GM19324 (cell line): ENCODE results near the gene FARSA.
A peak's percentile ranks its signal among the peaks of the same experiment; 100 is the strongest.
"Not testable (repeated sequence)": the region's sequence is repeated elsewhere in the genome, so short reads cannot be mapped to it uniquely, and the experiment has no call there.

Experiments used
- ATAC-seq: cut with Tn5 transposase; IDR thresholded peaks from one replicate; pipeline ENCODE4 v1.9.1; 2021; ENCODE audit warnings: mild to moderate bottlenecking, moderate library complexity; ENCODE audit not compliant: unreplicated experiment, low FRiP score

The FARSA gene

DNA sequence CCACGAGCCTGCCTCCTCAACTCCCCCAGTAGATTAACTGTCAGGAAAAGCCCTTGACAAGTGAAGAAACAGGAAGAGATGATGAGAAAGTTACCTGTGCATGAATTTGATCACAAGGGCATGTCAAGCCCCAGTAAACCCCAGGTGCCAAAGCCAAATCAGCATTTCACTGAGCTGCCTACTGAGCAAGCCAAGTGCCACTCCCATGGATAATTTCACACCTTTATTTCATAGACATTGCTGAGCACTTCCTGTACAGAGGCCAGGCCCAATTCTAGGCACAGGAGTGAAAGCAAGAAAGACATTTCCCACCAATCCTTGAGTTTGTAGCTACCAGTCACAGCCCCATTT is 21.1 kb upstream of the FARSA start:
- ATAC-seq, result no peak

DNA sequence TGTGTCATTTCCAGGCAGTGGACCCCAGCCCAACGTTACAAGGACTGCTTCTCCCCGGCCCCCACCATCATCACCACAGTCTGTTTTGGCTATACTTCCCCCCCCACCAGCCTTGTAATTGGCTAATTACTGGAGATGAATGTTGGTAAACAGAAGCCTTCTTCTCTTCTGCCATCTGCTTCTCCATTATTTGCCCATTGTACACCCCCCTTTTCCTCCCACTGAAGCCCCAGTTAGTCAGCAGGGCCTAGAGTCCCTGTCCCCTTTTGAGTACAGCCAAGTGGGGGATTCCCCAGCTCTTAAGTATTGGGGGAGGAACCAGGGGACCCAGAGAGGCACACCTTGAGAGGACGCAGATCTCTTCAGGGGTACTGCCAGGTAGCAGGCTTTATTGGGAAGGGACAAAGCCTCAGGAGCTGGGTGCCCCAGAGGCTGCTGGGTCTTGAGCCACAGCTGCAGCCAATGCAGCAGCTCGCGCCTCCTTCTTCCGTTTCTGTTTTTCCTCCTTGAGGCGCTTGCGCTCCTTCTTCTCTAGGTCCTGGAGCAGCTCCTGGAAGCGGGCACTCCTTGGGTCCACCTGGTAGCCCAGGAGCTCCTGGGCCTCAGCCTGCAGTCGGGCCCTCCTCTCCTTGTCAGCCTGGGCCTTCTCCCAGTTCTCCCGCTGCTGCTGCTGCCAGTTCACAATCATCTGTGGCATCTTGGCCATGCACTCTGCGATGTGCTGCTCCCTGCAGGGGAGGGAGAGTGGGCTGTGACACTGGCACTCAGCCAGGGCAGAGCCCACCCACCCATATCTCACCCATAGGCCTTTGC is 20.5 kb upstream of the FARSA start:
- no peak for ATAC-seq

- no peak for ATAC-seq
These were observed 19.8 kb upstream of the FARSA start for GRCh38 chr19:12953138-12953798.

- ATAC-seq, result no peak
These were observed 19.1 kb upstream of the FARSA start for GRCh38 chr19:12952488-12953137.

DNA sequence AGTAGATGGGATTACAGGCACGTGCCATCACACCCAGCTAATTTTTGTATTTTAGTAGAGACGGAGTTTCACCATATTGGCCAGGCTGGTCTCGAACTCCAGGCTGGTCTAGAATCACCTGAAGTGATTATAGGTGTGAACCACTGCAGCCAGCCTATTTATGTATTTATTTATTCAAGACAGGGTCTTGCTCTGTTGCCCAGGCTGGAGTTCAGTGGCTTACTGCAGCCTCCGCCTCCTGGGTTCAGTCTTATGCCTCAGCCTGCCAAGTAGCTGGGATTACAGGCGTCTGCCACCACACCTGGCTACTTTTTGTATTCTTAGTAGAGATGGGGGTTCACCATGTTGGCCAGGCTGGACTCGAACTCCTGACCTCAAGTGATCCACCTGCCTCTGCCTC is 18.5 kb upstream of the FARSA start:
- not testable (repeated sequence) for ATAC-seq

DNA sequence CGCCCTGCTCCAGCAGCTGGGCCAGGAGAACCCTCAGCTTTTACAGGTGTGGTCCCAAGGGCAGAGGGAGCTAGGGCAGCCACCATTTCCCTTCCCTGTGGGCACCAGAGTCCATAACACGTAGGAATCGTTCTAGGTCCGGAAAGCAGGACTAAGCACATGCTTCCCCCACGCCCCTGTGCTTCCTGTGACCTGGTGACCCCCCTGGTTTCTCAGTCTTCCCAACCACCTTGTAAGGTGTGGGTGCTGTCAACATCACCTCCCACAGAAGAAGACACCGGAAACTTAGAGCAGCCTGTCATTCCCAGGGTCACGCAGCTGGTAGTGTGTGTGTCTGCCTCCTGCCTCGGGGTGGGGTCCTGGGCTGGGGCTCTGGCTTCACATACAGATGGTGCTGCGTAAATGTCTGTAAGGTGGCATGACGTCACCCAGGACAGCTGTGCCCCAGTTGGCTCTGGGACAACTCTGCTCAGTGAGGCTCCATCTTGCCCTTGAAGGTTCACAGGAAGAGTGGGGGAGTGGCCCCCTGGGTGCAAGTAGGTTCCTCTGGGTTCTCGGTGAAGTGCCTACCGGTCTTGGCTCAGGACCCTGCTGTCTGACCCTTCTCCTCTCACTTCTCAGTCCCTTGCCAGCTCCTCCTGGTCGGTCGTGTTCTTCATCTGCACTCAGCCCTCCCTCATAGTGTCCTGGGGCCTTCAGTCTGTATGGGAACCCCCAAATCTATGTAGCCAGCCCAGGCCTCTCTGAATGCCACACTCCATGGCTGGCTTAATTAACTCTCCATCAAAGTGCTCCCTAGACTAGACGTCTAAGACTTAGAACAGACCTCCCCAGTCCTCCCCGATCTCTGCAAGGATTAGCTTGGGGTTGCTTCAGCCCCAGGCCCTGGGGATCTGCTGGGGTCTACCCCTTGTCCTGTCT is 16.1 kb upstream of the FARSA start:
- ATAC-seq, result no peak

- ATAC-seq, result no peak
These were observed 15.3 kb upstream of the FARSA start for GRCh38 chr19:12948612-12949362.

DNA sequence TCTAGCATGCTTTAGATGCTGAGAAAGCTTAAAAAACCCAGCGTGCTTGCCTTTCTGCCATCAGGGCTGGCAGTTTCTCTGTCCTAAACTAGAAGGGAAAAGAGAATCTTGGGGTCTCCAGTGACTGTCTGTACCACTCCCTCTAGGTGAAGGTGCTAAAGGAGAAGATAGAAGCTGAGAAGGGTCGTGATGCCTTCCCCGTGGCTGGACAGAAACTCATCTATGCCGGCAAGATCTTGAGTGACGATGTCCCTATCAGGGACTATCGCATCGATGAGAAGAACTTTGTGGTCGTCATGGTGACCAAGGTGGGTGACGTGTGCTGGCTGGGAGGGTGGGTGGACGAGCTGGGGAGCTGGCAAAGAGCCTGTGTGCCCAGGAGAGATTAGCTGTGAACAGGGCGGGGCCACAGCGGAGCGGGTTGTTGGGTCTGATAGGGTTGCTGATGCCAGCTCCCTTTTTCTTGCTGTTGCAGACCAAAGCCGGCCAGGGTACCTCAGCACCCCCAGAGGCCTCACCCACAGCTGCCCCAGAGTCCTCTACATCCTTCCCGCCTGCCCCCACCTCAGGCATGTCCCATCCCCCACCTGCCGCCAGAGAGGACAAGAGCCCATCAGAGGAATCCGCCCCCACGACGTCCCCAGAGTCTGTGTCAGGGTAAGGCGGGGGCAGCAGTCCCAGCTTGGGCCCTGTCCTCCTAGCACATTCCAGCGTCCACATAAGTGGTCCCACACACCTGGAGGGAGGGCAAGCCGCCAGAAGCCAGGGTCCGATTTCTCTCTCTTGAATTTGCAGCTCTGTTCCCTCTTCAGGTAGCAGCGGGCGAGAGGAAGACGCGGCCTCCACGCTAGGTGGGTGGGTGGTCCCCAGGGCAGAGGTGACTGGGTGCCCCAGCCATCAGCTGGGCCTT is 14.4 kb upstream of the FARSA start:
- ATAC-seq, result no peak

DNA sequence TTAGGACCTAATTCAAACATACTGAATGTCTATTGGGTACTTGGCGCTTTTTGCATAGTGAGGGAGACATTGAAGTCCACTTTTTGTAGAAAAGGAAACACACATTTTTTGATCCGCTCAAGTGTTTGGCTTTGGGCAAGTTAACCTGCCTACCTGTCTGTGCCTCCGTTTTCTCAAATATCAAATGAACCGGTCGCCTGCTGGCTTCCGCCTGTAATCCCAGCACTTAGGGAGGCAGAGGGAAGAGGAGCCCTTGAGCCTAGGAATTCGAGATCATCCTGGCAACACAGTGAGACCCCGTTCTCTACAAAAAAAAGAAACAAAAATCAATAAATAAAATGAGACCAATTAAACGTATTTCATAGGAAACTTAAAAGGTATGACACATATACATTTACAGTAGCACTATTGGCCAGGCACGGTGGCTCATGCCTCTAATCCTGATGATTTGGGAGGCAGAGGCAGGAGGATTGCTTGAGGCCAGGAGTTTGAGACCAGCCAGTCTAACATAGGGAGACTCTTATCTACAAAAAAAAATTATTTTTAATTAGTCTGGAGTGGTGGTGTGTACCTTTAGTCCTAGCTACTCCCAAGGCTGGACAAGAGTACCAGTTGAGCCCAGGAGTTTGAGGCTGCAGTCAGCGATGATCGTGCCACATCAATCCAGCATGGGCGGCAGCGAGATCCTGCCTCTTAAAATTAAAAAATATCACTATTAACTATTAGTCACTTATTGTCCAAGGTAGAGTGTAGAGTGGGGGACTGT is 13.4 kb upstream of the FARSA start:
- ATAC-seq, result no peak

DNA sequence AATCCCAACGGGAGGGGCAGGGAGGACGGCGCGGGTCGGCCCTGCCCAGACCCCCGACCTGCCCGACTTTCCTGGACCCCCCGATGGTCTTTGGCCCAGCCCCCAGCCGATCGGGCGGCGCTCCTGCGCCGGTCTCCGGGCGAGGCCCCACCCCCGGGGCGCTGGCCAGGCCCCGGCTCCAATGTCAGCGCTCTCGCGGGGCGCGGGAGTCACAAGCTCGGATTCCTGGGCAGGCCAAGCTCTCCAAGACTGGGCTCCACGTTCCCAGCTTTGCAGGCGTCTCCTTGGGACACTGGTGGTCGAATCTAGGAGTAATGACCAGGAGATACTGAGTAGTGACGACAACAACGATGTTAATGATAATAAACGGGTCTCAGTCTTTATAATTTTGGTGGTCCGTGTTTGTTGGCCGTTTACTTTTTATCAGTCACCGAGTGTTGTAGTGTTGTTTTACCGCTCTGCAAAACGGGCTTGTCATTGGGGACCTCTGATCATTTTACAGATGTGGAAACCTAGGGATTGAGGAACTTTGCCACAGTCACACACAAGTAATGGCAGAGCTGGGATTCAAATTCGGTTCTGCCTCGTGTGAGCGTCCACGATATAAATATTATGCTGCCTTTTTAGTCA is 12.7 kb upstream of the FARSA start:
- ATAC-seq, result peak; percentile 35

- ATAC-seq, result peak; percentile 92
These were observed 12.1 kb upstream of the FARSA start, which contains the start of gene RAD23A for GRCh38 chr19:12945479-12946091. RAD23A (plus strand) TSS chr19:12945862; CDS start chr19:12945949, 87 bp downstream.

GRCh38 chr19:12944104-12944674 is 10.7 kb upstream of the FARSA start:
- no peak for ATAC-seq

DNA sequence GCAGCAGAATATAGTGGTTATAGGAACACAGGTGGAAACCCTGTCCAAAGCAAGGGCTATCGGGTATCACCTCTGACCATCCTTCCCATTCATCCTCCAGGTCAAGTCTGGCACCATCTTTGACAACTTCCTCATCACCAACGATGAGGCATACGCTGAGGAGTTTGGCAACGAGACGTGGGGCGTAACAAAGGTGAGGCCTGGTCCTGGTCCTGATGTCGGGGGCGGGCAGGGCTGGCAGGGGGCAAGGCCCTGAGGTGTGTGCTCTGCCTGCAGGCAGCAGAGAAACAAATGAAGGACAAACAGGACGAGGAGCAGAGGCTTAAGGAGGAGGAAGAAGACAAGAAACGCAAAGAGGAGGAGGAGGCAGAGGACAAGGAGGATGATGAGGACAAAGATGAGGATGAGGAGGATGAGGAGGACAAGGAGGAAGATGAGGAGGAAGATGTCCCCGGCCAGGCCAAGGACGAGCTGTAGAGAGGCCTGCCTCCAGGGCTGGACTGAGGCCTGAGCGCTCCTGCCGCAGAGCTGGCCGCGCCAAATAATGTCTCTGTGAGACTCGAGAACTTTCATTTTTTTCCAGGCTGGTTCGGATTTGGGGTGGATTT is 10.0 kb upstream of the FARSA start:
- no peak for ATAC-seq

DNA sequence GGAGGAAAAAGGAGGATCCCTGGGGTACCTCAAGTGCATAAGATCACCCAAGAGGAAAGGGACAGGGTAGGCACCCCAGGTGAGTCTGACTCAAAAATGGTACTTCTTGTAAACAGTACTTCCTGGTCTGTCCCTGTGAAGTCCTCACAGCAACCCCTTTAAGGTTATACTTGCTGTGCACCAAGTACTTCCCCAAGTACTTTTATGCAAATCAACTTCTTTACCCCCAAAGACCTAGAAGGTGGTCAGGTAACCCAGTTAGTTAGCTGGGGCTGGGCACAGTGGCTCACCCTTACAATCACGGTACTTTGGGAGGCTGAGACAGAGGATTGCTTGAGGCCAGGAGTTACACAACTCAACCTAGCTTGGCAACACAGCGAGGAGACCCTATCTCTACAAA is 7.4 kb upstream of the FARSA start:
- ATAC-seq, result no peak

- ATAC-seq, result no peak
These were observed 6.5 kb upstream of the FARSA start for GRCh38 chr19:12939975-12940423.
